Activated CD4-positive, alpha-beta T cell treated with anti-CD3 and anti-CD28 coated beads, Interleukin-2, amount 10 ng/mL, durations not matched to agents 7 days and 5 days (primary cell): ENCODE results near the gene TRIM61. TPM values are rescaled to one million over a fixed set of nuclear protein-coding genes. Genes with fewer than 3 reads are reported as not detected.
"Not testable (repeated sequence)": the region's sequence is repeated elsewhere in the genome, so short reads cannot be mapped to it uniquely, and the experiment has no call there.

Experiments
- CTCF ChIA-PET: fragments of 350-600 bp; sonication (Branson Sonifier 250); formaldehyde crosslinking; loops from one replicate; lab custom pipeline; 2021; ENCODE audit warnings: antibody characterized with exemption; lab: Charles Lee
- POLR2A ChIA-PET: fragments of 350-600 bp; sonication (Branson Sonifier 250); formaldehyde crosslinking; loops from one replicate; lab custom pipeline; 2021; ENCODE audit warnings: antibody characterized with exemption; lab: Charles Lee
- DNase-seq: peaks from one replicate; pipeline ENCODE4 v3.0.0-alpha.2; 2020
- H3K27ac Mint-ChIP-seq: one replicate; pipeline ENCODE4 v1.8.0; 2021; ENCODE audit warnings: mild to moderate bottlenecking, moderate library complexity, mixed read lengths
- H3K27me3 Mint-ChIP-seq: one replicate; pipeline ENCODE4 v1.8.0; 2021; ENCODE audit warnings: mixed read lengths
- H3K36me3 Mint-ChIP-seq: one replicate; pipeline ENCODE4 v1.8.0; 2021; ENCODE audit warnings: low read depth, mixed read lengths
- H3K4me1 Mint-ChIP-seq: one replicate; pipeline ENCODE4 v1.8.0; 2021; ENCODE audit warnings: mixed read lengths
- H3K4me3 Mint-ChIP-seq: one replicate; pipeline ENCODE4 v1.8.0; 2021; ENCODE audit warnings: mild to moderate bottlenecking, moderate library complexity, mixed read lengths
- H3K9me3 Mint-ChIP-seq: one replicate; pipeline ENCODE4 v1.8.0; 2021; ENCODE audit warnings: mixed read lengths
- total RNA-seq, 2 experiments: library from RNA; stranded (reverse); gene quantifications; one replicate each; pipeline ENCODE4 v1.2.3, GENCODE V29; 2021

TRIM61 gene
- total RNA-seq, result 1 to 10 TPM; 1.1 to 1.3 TPM

DNA sequence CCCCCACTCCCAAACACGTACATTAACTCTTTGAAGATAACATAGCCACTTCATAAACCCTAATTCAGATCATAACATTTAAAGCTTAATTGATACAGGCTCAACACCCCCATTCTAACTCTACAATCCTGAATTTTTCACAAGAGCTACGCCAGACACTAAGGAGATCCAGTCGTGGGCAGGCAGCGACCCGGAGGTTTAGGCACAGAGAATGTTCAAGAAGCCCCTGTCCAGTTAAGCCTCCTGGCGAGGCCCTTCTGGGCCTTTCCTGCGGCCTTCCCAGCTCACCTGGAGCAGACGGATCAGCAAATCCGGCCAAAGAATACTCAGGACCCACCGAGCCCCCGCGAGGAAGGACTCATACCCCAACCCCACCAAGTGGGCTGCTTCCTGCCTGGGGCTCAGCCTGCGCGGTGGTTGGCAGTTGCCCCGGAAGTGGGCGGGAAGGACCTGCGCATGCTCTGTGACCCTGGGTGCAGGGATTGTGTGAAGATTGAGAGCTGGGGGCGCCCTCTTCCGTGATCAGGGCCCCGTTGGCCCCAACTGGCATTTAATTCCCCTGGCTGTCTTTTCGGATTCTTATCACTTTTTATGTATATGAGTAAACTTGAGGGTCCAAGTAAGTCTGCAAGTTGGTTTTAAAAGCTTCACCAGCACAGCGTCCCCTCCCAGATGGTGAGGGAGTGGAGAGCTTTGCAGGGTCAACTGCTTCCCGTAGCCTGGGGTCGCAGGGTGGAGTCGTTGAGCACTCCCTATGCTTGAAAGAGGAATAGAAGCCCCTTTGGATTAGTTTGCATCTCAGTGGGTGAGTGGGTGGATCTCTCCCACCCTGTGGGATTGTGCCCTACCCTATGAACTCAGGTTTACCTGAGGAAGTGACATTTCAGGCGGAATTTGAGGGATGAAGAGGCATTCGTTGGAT lies at the start of gene TRIM61:
Gene TRIM61, minus strand, starts transcription at position 415 of the 922 bp plus-strand sequence. CDS start 7,655 bp downstream, outside the sequence.
- H3K27me3 Mint-ChIP-seq, result peaks cover 1% of the 10 kb centered on the region
- H3K27ac Mint-ChIP-seq, result peak within 1 kb of the TSS; percentile 47
- H3K9me3 Mint-ChIP-seq, result peaks cover 2% of the 10 kb centered on the region
- H3K36me3 Mint-ChIP-seq, result peaks cover 2% of the 10 kb centered on the region
- H3K4me3 Mint-ChIP-seq, result peak within 1 kb of the TSS; percentile 72
- peak; percentile 55 for DNase-seq
- CTCF ChIA-PET, result interaction anchor here (0.8 kb wide), 1 partner anchor 9 kb away, joined by 3 read pairs; no protein-coding TSS in a partner anchor
- H3K4me1 Mint-ChIP-seq, result peaks cover 7% of the 10 kb centered on the region
- POLR2A ChIA-PET, result no interaction called here

DNA sequence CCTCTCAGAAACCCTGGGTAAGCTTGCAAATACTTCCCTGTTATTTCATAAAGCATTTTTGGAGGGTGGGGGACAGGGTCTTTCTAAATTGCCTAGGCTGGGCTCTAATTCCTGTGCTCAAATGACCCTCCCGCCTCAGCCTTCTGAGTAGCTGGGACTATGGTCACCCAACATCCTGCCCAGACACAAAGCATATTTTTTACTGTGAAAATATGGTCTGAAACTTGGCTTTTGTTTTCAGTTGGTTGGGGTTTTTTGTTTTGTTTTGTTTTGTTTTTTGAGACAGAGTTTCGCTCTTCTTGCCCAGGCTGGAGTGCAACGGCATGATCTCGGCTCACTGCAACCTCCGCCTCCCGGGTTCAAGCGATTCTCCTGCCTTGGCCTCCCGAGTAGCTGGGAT lies 48.3 kb upstream of the TRIM61 start:
- POLR2A ChIA-PET, H3K9me3 Mint-ChIP-seq, H3K4me3 Mint-ChIP-seq, H3K27ac Mint-ChIP-seq, H3K36me3 Mint-ChIP-seq, H3K4me1 Mint-ChIP-seq, H3K27me3 Mint-ChIP-seq, DNase-seq: not testable (repeated sequence)
- CTCF ChIA-PET, result interaction anchor here (1.4 kb wide), 1 partner anchor 12 kb away, joined by 3 read pairs; no protein-coding TSS in a partner anchor

- H3K27ac Mint-ChIP-seq, CTCF ChIA-PET, H3K9me3 Mint-ChIP-seq, H3K36me3 Mint-ChIP-seq, DNase-seq, H3K4me1 Mint-ChIP-seq, POLR2A ChIA-PET, H3K4me3 Mint-ChIP-seq, H3K27me3 Mint-ChIP-seq: not testable (repeated sequence)
These were observed 42.5 kb upstream of the TRIM61 start for GRCh38 chr4:165019995-165020394.

DNA sequence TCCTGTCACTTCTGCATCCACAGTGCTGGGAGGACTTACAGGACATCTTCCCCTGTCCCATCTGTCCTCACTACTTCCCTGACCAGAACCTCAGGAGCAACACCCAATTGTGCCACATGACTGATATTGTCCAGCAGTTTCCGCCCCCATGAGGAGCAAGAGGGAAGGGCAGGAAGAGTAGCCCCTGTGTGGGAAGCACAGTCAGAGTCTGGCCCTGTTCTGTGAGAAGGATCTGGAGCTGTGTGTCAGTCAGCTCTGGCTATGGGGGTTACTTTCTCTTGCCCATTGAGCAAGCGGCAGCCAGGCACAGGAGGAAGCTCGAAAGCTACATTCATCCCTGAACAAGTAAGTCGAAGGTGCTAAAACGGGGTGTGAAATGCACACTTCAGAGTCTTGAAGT lies 39.5 kb upstream of the TRIM61 start:
- Mint-ChIP-seq H3K9me3 (no peaks in the 10 kb centered on the region), H3K27ac (peak overlapping the region; percentile 14), H3K27me3 (peaks cover 23% of the 10 kb centered on the region), H3K4me3 (no peak overlapping the region), H3K4me1 (no peaks in the 10 kb centered on the region), H3K36me3 (no peaks in the 10 kb centered on the region)
- POLR2A ChIA-PET, result no interaction called here
- DNase-seq, result no peak
- CTCF ChIA-PET, result interaction anchor here (0.6 kb wide), 1 partner anchor 39 kb away, joined by 3 read pairs; no protein-coding TSS in a partner anchor

- Mint-ChIP-seq H3K9me3 (no peaks in the 10 kb centered on the region), H3K4me1 (peaks cover 14% of the 10 kb centered on the region), H3K4me3 (no peak overlapping the region), H3K36me3 (no peaks in the 10 kb centered on the region), H3K27ac (no peak overlapping the region), H3K27me3 (peaks cover 33% of the 10 kb centered on the region)
- DNase-seq, result no peak
- CTCF ChIA-PET, result no interaction called here
- POLR2A ChIA-PET, result no interaction called here
These were observed 36.2 kb upstream of the TRIM61 start for GRCh38 chr4:165013691-165014090.

DNA sequence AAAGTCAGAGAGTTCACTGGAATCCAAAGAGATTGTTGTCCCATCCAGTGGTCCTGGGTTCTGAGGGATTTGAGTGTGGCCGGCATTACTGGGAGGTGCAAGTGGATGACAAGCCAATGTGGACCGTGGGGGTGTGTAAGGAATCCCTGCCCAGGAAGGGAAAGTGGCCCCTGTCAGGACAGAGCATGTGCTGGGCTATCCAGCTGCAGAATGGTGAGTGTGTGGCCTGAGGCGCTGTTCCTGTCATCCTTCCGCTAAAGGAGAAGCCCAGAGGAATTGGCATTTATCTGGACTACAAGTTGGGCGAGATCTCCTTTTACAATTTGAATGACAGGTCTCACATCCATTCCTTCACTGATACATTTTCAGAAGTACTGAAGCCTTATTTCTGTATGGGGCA lies 33.9 kb upstream of the TRIM61 start:
- peaks cover 39% of the 10 kb centered on the region for H3K27me3 Mint-ChIP-seq
- POLR2A ChIA-PET, result no interaction called here

DNA sequence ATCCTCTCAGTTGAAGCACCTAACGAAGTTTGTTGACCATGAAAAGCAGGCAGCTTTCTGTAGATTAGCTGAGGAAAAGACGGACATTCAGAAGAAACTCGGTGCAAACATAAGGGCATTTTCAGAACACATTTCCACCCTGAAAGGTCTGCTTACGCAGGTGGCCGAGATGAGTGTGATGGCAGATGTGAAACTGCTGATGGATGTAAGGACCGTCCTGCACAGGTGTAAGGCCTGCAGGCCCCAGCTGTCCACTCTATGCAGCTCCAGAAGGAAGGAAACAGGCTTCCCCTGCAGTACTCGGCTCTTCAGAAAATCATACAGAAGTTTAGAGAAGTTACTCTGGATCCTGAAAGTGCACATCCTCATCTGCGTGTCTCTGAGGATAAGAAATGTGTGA lies 33.5 kb upstream of the TRIM61 start:
- DNase-seq, result no peak
- H3K4me1 Mint-ChIP-seq, result peaks cover 14% of the 10 kb centered on the region

More for the DNA sequence above, 33.9 kb upstream of the TRIM61 start:
- Mint-ChIP-seq H3K36me3 (no peaks in the 10 kb centered on the region), H3K4me1 (peaks cover 14% of the 10 kb centered on the region), H3K27ac (no peak overlapping the region), H3K9me3 (no peaks in the 10 kb centered on the region), H3K4me3 (no peak overlapping the region)
- DNase-seq, result no peak
- CTCF ChIA-PET, result no interaction called here

GRCh38 chr4:165010487-165010886 lies 33.0 kb upstream of the TRIM61 start:
- CTCF ChIA-PET, result no interaction called here
- Mint-ChIP-seq H3K27ac (no peak overlapping the region), H3K4me3 (no peak overlapping the region), H3K27me3 (peaks cover 45% of the 10 kb centered on the region), H3K4me1 (peaks cover 14% of the 10 kb centered on the region), H3K36me3 (no peaks in the 10 kb centered on the region), H3K9me3 (no peaks in the 10 kb centered on the region)
- no peak for DNase-seq
- POLR2A ChIA-PET, result no interaction called here

More for the DNA sequence above, 33.5 kb upstream of the TRIM61 start:
- H3K27ac Mint-ChIP-seq, result no peak overlapping the region
- no peaks in the 10 kb centered on the region for H3K9me3 Mint-ChIP-seq
- H3K4me3 Mint-ChIP-seq, result no peak overlapping the region
- H3K27me3 Mint-ChIP-seq, result peaks cover 43% of the 10 kb centered on the region
- no peaks in the 10 kb centered on the region for H3K36me3 Mint-ChIP-seq
- CTCF ChIA-PET, result no interaction called here
- POLR2A ChIA-PET, result no interaction called here

GRCh38 chr4:165009493-165010227 lies 32.2 kb upstream of the TRIM61 start:
- peaks cover 44% of the 10 kb centered on the region for H3K27me3 Mint-ChIP-seq
- no peaks in the 10 kb centered on the region for H3K36me3 Mint-ChIP-seq
- CTCF ChIA-PET, result interaction anchor here (1.2 kb wide), 1 partner anchor 95 kb away, joined by 3 read pairs; no protein-coding TSS in a partner anchor
- POLR2A ChIA-PET, result no interaction called here
- H3K9me3 Mint-ChIP-seq, result no peaks in the 10 kb centered on the region
- H3K27ac Mint-ChIP-seq, result no peak overlapping the region
- DNase-seq, result peak; percentile 62
- H3K4me1 Mint-ChIP-seq, result peaks cover 14% of the 10 kb centered on the region
- H3K4me3 Mint-ChIP-seq, result no peak overlapping the region

DNA sequence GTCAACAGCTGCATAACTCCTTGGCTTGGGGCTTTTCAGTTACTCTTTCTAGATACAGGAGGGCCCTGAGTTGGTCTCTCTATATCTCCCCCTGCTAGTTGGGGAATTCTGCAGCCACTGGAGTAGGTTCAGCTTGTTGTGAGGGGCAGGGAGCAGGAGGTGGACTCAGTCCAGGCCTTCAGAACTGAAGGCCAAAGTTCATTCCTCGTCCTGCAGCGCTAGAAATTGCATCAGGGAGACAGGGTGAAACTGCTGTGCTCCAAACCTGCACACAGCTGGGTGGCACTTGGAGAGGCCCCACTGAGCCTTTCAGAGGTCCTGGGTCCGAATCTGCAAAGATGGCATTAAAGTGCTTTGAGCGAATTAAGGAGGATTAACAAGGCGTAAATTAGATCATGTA lies 29.4 kb upstream of the TRIM61 start:
- peaks cover 27% of the 10 kb centered on the region for H3K27me3 Mint-ChIP-seq

DNA sequence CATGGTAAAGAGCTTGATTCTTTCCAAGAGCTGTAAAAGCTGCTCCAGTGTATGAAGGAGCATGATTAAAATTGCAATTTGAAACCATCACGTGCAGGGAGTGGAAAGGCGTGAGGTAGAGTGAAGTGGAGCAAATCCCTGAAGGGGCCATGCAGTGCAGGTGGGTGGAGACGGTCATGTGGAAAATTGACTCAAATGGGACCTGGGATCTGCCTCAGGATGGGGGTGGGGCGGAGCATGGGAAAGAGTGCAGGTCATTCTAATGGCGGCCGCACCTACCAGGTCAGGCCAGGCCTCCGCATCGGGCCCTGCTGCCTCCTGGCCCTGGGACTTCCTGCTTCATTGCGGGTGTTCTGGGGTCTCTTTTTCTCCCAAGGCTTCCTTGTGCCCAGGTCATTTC lies 29.0 kb upstream of the TRIM61 start:
- Mint-ChIP-seq H3K4me3 (no peak overlapping the region), H3K27ac (no peak overlapping the region), H3K27me3 (peaks cover 25% of the 10 kb centered on the region), H3K36me3 (no peaks in the 10 kb centered on the region), H3K4me1 (peaks cover 14% of the 10 kb centered on the region), H3K9me3 (no peaks in the 10 kb centered on the region)
- ChIA-PET POLR2A (no interaction called here), CTCF (interaction anchor here (0.6 kb wide), 1 partner anchor 244 kb away, joined by 3 read pairs; no protein-coding TSS in a partner anchor)
- DNase-seq, result no peak

More for the DNA sequence above, 29.4 kb upstream of the TRIM61 start:
- H3K36me3 Mint-ChIP-seq, result no peaks in the 10 kb centered on the region
- H3K4me1 Mint-ChIP-seq, result peaks cover 14% of the 10 kb centered on the region
- no peak overlapping the region for H3K4me3 Mint-ChIP-seq
- POLR2A ChIA-PET, result no interaction called here
- CTCF ChIA-PET, result interaction anchor here (0.6 kb wide), 1 partner anchor 243 kb away, joined by 3 read pairs; no protein-coding TSS in a partner anchor
- DNase-seq, result no peak
- no peak overlapping the region for H3K27ac Mint-ChIP-seq
- no peaks in the 10 kb centered on the region for H3K9me3 Mint-ChIP-seq

DNA sequence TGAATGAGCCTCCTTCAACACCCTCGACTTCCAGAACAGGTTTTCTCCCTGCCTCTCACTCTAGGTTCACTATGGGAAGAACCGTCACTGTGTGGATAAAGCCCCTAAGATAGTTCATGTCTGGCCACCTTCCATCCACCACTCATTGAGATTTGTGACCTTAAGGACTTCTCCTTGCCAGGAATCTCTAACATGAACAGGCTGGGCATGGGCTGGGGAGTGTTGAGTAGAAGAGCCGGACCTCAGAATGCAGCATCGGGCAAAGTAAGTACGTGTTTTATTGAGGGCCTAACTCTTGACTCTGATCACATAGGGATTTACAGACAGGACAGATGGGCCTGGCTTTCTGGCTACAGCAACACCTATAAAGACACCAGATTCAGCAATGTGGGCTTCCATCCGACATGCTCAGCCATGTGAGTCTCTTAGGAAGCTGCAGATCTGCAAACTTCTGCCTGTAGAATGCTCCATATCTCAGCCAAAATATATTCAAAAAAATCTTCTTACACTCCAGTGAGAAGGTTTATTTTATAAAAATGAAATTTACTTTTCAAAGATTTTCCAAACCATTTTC lies 28.0 kb upstream of the TRIM61 start:
- POLR2A ChIA-PET, result no interaction called here

More for the DNA sequence above, 28.0 kb upstream of the TRIM61 start:
- H3K27me3 Mint-ChIP-seq, result peaks cover 18% of the 10 kb centered on the region
- no peak for DNase-seq
- CTCF ChIA-PET, result no interaction called here
- no peak overlapping the region for H3K27ac Mint-ChIP-seq
- peaks cover 14% of the 10 kb centered on the region for H3K4me1 Mint-ChIP-seq
- H3K4me3 Mint-ChIP-seq, result no peak overlapping the region
- no peaks in the 10 kb centered on the region for H3K36me3 Mint-ChIP-seq
- no peaks in the 10 kb centered on the region for H3K9me3 Mint-ChIP-seq
